HepG2 (cell line): ENCODE results near the gene RARA. TPM values are rescaled to one million over a fixed set of nuclear protein-coding genes. Genes with fewer than 3 reads are reported as not detected.

Experiments
- ATM ChIP-seq: fragments of 450-650 bp; IDR thresholded peaks from 2 replicates; pipeline ENCODE4 v1.7.1; 2017; ENCODE audit warnings: mild to moderate bottlenecking, borderline replicate concordance
- DNMT3B ChIP-seq: conservative IDR thresholded peaks from 2 replicates; pipeline ENCODE4 v1.6.1; 2016; ENCODE audit warnings: missing biosample characterization, control low read depth
- ERF ChIP-seq: IDR thresholded peaks from 2 replicates; pipeline ENCODE4 v1.6.1; 2018; ENCODE audit warnings: missing biosample characterization, missing genetic modification reagents
- GATAD1 ChIP-seq: IDR thresholded peaks from 2 replicates; pipeline ENCODE4 v1.6.1; 2016; ENCODE audit warnings: missing genetic modification reagents, missing compliant biosample characterization
- HHEX ChIP-seq: IDR thresholded peaks from 2 replicates; pipeline ENCODE4 v1.6.1; 2016; ENCODE audit warnings: control low read depth
- IRF2 ChIP-seq: IDR thresholded peaks from 2 replicates; pipeline ENCODE4 v1.6.1; 2018; ENCODE audit warnings: missing genetic modification reagents, missing compliant biosample characterization
- JUN ChIP-seq: sonication (generic); formaldehyde crosslinking; IDR thresholded peaks from 2 replicates; pipeline ENCODE4 v1.4.0; 2020; ENCODE audit warnings: mild to moderate bottlenecking, missing genetic modification reagents
- JUNB ChIP-seq: sonication (generic); formaldehyde crosslinking; IDR thresholded peaks from 2 replicates; pipeline ENCODE4 v1.8.0; 2022; ENCODE audit warnings: missing genetic modification reagents, mild to moderate bottlenecking, borderline replicate concordance
- NCOA1 ChIP-seq: sonication (generic); formaldehyde crosslinking; IDR thresholded peaks from 2 replicates; pipeline ENCODE4 v1.9.0; 2021; ENCODE audit warnings: missing genetic modification reagents
- NFE2L1 ChIP-seq: sonication (generic); formaldehyde crosslinking; IDR thresholded peaks from 2 replicates; pipeline ENCODE4 v1.4.0; 2020; ENCODE audit warnings: missing genetic modification reagents, mild to moderate bottlenecking, borderline replicate concordance
- SP2 ChIP-seq: sonication (generic); formaldehyde crosslinking; IDR thresholded peaks from 2 replicates; pipeline ENCODE4 v1.5.1; 2020; ENCODE audit warnings: mild to moderate bottlenecking, missing genetic modification reagents
- TGIF2 ChIP-seq: IDR thresholded peaks from 2 replicates; pipeline ENCODE4 v1.6.1; 2016; ENCODE audit warnings: control low read depth, missing compliant biosample characterization
- TOPORS ChIP-seq: sonication (generic); formaldehyde crosslinking; IDR thresholded peaks from 2 replicates; pipeline ENCODE4 v1.8.0; 2023; ENCODE audit warnings: mild to moderate bottlenecking, missing genetic modification reagents
- ZFP62 ChIP-seq: sonication (generic); formaldehyde crosslinking; IDR thresholded peaks from 2 replicates; pipeline ENCODE4 v1.4.0; 2020; ENCODE audit warnings: missing genetic modification reagents
- ZFP90 ChIP-seq: sonication (generic); formaldehyde crosslinking; IDR thresholded peaks from 2 replicates; pipeline ENCODE4 v1.8.0; 2022; ENCODE audit warnings: missing genetic modification reagents, mild to moderate bottlenecking, inconsistent platforms, borderline replicate concordance
- ZNF234 ChIP-seq: sonication (generic); formaldehyde crosslinking; conservative IDR thresholded peaks from 2 replicates; pipeline ENCODE4 v1.5.1; 2020; ENCODE audit warnings: mild to moderate bottlenecking, missing genetic modification reagents
- ZNF382 ChIP-seq: sonication (generic); formaldehyde crosslinking; IDR thresholded peaks from 2 replicates; pipeline ENCODE4 v1.5.0; 2020; ENCODE audit warnings: missing genetic modification reagents, mild to moderate bottlenecking, borderline replicate concordance
- ZNF441 ChIP-seq: sonication (generic); formaldehyde crosslinking; IDR thresholded peaks from 2 replicates; pipeline ENCODE4 v1.7.0; 2021; ENCODE audit warnings: missing genetic modification reagents, borderline replicate concordance
- ZNF703 ChIP-seq: sonication (generic); formaldehyde crosslinking; IDR thresholded peaks from 2 replicates; pipeline ENCODE4 v1.5.1; 2020; ENCODE audit warnings: missing genetic modification reagents, mild to moderate bottlenecking, moderate library complexity, borderline replicate concordance
- ZSCAN21 ChIP-seq: sonication (generic); formaldehyde crosslinking; IDR thresholded peaks from 2 replicates; pipeline ENCODE4 v1.8.0; 2022; ENCODE audit warnings: mild to moderate bottlenecking, missing genetic modification reagents, moderate library complexity, borderline replicate concordance
- polyA plus RNA-seq, 8 experiments: library from polyadenylated mRNA; depleted of rRNA in 3 of 8; stranded (reverse) in 7 of 8; unstranded in 1 of 8; fragments of >200 nt; fragmentation: Illumina TruSeq in 4 of 8; extraction: Trizol in 4 of 8; gene quantifications; 2 replicates each; pipeline versions ENCODE4 v1.2.1 to v1.2.3, GENCODE V29; 2011 to 2016; ENCODE audit warnings: low read depth in 4 of 8, missing spikeins in 1 of 8, mixed read lengths in 1 of 8; ENCODE audit not compliant: insufficient read depth in 1 of 8
- total RNA-seq, 5 experiments: library from RNA; depleted of rRNA; stranded (reverse); fragments of >200 nt; fragmentation: Illumina TruSeq; extraction: Trizol; gene quantifications; 2 replicates each; pipeline ENCODE4 v1.2.3, GENCODE V29; 2016; ENCODE audit warnings: low read depth in 1 of 5
- TF ChIP-seq, protein P1 (sequence below): sonication (generic); formaldehyde crosslinking; IDR thresholded peaks from 2 replicates; pipeline ENCODE4 v1.5.1; 2020; ENCODE audit warnings: mild to moderate bottlenecking, missing genetic modification reagents, moderate library complexity
- TF ChIP-seq, protein P2 (sequence below): sonication (generic); formaldehyde crosslinking; IDR thresholded peaks from 2 replicates; pipeline ENCODE4 v1.4.0; 2020; ENCODE audit warnings: missing genetic modification reagents
- TF ChIP-seq, protein P3 (sequence below): sonication (generic); formaldehyde crosslinking; IDR thresholded peaks from 2 replicates; pipeline ENCODE4 v1.5.0; 2020; ENCODE audit warnings: mild to moderate bottlenecking, missing genetic modification reagents

RARA gene
- total and polyA plus RNA-seq, 2 of the 13 experiments (the other 11 are each of a cell fraction or from before 2014, with no cell fraction given): 6.4 to 8.6 TPM

DNA sequence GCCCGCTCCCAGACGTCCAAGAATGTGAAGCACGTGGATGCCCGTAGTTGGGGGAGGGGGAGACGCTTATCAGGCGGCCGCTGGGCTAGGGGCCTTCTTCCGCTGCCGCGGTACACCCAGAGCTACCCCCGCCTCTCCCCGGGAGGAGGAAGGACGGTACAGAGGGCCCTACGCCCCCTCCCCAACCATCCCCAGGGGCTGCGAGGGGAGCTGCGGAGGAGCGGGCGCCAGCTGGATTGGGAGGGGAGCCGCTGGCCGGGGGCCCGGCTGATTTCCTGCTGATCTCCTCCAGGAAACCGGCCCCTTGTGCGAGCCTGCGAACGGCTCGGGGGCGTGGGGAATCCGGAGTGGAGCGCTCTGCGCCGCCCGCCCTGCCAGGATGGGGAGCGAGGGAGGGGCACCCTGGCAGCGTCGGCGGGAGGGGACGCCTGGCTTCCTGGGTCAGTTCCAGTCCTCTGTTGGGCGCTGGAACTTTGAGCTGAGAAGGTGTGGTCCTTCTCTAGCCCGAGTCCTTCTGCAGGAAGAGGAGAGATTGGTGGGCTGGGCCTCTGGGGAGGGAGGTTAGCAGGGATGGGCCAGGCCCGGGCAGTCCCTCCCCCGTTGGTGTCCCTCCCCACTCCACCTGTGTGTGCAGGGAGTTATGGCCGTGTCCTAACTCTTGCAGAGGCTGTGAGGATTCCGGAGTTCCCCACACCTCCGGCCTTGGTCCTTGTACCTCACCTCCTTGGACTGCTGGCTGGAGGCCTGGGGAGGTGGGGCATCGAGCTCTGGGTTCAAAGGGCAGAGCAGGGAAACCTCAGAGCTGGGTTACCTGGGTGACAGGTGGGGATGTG lies 36.4 kb downstream of the RARA start (continued):
- TF ChIP-seq, protein P1, sequence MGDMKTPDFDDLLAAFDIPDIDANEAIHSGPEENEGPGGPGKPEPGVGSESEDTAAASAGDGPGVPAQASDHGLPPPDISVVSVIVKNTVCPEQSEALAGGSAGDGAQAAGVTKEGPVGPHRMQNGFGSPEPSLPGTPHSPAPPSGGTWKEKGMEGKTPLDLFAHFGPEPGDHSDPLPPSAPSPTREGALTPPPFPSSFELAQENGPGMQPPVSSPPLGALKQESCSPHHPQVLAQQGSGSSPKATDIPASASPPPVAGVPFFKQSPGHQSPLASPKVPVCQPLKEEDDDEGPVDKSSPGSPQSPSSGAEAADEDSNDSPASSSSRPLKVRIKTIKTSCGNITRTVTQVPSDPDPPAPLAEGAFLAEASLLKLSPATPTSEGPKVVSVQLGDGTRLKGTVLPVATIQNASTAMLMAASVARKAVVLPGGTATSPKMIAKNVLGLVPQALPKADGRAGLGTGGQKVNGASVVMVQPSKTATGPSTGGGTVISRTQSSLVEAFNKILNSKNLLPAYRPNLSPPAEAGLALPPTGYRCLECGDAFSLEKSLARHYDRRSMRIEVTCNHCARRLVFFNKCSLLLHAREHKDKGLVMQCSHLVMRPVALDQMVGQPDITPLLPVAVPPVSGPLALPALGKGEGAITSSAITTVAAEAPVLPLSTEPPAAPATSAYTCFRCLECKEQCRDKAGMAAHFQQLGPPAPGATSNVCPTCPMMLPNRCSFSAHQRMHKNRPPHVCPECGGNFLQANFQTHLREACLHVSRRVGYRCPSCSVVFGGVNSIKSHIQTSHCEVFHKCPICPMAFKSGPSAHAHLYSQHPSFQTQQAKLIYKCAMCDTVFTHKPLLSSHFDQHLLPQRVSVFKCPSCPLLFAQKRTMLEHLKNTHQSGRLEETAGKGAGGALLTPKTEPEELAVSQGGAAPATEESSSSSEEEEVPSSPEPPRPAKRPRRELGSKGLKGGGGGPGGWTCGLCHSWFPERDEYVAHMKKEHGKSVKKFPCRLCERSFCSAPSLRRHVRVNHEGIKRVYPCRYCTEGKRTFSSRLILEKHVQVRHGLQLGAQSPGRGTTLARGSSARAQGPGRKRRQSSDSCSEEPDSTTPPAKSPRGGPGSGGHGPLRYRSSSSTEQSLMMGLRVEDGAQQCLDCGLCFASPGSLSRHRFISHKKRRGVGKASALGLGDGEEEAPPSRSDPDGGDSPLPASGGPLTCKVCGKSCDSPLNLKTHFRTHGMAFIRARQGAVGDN (CRISPR knock-in tag): peak; percentile 95
- no peak for TF ChIP-seq ZFP62
- TF ChIP-seq ZNF382 (CRISPR knock-in tag): no peak
- TF ChIP-seq ZNF703 (CRISPR knock-in tag): peak; percentile 79; the same call in 1 of the 2 replicates
- TF ChIP-seq, protein P2, sequence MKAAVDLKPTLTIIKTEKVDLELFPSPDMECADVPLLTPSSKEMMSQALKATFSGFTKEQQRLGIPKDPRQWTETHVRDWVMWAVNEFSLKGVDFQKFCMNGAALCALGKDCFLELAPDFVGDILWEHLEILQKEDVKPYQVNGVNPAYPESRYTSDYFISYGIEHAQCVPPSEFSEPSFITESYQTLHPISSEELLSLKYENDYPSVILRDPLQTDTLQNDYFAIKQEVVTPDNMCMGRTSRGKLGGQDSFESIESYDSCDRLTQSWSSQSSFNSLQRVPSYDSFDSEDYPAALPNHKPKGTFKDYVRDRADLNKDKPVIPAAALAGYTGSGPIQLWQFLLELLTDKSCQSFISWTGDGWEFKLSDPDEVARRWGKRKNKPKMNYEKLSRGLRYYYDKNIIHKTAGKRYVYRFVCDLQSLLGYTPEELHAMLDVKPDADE (CRISPR knock-in tag): peak; percentile 46; the same call in 1 of the 2 replicates
- peak; percentile 75 for TF ChIP-seq ZFP90 (CRISPR knock-in tag)
- TF ChIP-seq NFE2L1 (CRISPR knock-in tag): peak; percentile 46; the same call in 1 of the 2 replicates
- TF ChIP-seq SP2 (CRISPR knock-in tag): peak; percentile 26; the same call in 1 of the 2 replicates
- peak; percentile 59 for TF ChIP-seq IRF2 (CRISPR knock-in tag)
- peak; percentile 11; the same call in 1 of the 2 replicates for TF ChIP-seq ZNF441 (CRISPR knock-in tag)
- peak; percentile 63 for TF ChIP-seq ERF (CRISPR knock-in tag)
- peak; percentile 63 for TF ChIP-seq ZSCAN21
- TF ChIP-seq JUN: 0 out of 2 replicates have a peak, but pooled peaks have one; percentile 32
- TF ChIP-seq ATM: no peak
- TF ChIP-seq ZNF234 (CRISPR knock-in tag): peak; percentile 69; the same call in 1 of the 2 replicates
- peak; percentile 67; the same call in 1 of the 2 replicates for TF ChIP-seq TOPORS
- TF ChIP-seq JUNB (CRISPR knock-in tag): no peak
- TF ChIP-seq GATAD1 (CRISPR knock-in tag): 0 out of 2 replicates have a peak, but pooled peaks have one; percentile 27
- TF ChIP-seq DNMT3B (CRISPR knock-in tag): no peak
- TF ChIP-seq NCOA1 (CRISPR knock-in tag): peak; percentile 60; the same call in 1 of the 2 replicates
- TF ChIP-seq TGIF2 (CRISPR knock-in tag): peak; percentile 69; the same call in 1 of the 2 replicates
- TF ChIP-seq, protein P3, sequence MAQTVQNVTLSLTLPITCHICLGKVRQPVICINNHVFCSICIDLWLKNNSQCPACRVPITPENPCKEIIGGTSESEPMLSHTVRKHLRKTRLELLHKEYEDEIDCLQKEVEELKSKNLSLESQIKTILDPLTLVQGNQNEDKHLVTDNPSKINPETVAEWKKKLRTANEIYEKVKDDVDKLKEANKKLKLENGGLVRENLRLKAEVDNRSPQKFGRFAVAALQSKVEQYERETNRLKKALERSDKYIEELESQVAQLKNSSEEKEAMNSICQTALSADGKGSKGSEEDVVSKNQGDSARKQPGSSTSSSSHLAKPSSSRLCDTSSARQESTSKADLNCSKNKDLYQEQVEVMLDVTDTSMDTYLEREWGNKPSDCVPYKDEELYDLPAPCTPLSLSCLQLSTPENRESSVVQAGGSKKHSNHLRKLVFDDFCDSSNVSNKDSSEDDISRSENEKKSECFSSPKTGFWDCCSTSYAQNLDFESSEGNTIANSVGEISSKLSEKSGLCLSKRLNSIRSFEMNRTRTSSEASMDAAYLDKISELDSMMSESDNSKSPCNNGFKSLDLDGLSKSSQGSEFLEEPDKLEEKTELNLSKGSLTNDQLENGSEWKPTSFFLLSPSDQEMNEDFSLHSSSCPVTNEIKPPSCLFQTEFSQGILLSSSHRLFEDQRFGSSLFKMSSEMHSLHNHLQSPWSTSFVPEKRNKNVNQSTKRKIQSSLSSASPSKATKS: no peak
- no peak for TF ChIP-seq HHEX (CRISPR knock-in tag)
